Measurements from ENCODE around the gene MYH7B.

GRCh38 chr20:34931771-34932170, 23.9 kb upstream of the MYH7B start:
- TF ChIP-seq EZH2 (IDR thresholded peaks at IDR 0.05) (no peak), POLR2AphosphoS5 (IDR thresholded peaks at IDR 0.05; ENCODE audit: low read depth, low read length) (no peak), EZH2phosphoT487 (IDR thresholded peaks at IDR 0.05; ENCODE audit: borderline replicate concordance) (no peak), CTCF (IDR thresholded peaks at IDR 0.05 in 2 of 3, conservative IDR thresholded peaks at IDR 0.05 in 1 of 3; ENCODE audit: borderline replicate concordance in 1 of 3, insufficient read depth in 1 of 3, low read depth in 2 of 3, low read length in 2 of 3) (no peak), ELF1 (IDR thresholded peaks at IDR 0.05; ENCODE audit: borderline replicate concordance, low read depth) (no peak), POLR2A (IDR thresholded peaks at IDR 0.05; ENCODE audit: borderline replicate concordance, extremely low read depth, insufficient read depth, insufficient read length) (no peak), CEBPB (IDR thresholded peaks at IDR 0.05; ENCODE audit: low read depth) (no peak), ZNF274 (IDR thresholded peaks at IDR 0.05; ENCODE audit: low read depth, low read length) (no peak)
